Stomach (tissue), 4 donors: Measurements from ENCODE around the gene GPR152.

Experiments used
- EP300 ChIP-seq: sonication (generic); formaldehyde crosslinking; IDR thresholded peaks from one replicate; pipeline ENCODE4 v1.6.1; 2017; ENCODE audit warnings: antibody characterized with exemption
- POLR2A ChIP-seq, 4 donors: fragments of 450-650 bp; IDR thresholded peaks; one replicate each; pipeline ENCODE4 v1.6.1; 2016; ENCODE audit warnings: antibody characterized with exemption in 4 of 4, control low read depth in 2 of 4, mild to moderate bottlenecking in 1 of 4, moderate library complexity in 1 of 4
- POLR2AphosphoS5 ChIP-seq, 3 donors: sonication (generic); formaldehyde crosslinking; IDR thresholded peaks; one replicate each; pipeline ENCODE4 v1.6.1; 2016; ENCODE audit warnings: antibody characterized with exemption in 3 of 3
- TF ChIP-seq, protein P1 (sequence below), 7 experiments: fragments of 450-650 bp in 4 of 7; fragments of 200-600 bp in 3 of 7; sonication (generic) in 3 of 7; IDR thresholded peaks; one replicate each; pipeline ENCODE4 v1.5.1; 2016 to 2019; ENCODE audit warnings: antibody characterized with exemption in 7 of 7, control low read depth in 2 of 7, mild to moderate bottlenecking in 1 of 7

- TF ChIP-seq POLR2AphosphoS5 (IDR thresholded peaks at IDR 0.05) (no peak), POLR2A (IDR thresholded peaks at IDR 0.05) (no peak), EP300 (no peak)
- TF ChIP-seq, protein P1, sequence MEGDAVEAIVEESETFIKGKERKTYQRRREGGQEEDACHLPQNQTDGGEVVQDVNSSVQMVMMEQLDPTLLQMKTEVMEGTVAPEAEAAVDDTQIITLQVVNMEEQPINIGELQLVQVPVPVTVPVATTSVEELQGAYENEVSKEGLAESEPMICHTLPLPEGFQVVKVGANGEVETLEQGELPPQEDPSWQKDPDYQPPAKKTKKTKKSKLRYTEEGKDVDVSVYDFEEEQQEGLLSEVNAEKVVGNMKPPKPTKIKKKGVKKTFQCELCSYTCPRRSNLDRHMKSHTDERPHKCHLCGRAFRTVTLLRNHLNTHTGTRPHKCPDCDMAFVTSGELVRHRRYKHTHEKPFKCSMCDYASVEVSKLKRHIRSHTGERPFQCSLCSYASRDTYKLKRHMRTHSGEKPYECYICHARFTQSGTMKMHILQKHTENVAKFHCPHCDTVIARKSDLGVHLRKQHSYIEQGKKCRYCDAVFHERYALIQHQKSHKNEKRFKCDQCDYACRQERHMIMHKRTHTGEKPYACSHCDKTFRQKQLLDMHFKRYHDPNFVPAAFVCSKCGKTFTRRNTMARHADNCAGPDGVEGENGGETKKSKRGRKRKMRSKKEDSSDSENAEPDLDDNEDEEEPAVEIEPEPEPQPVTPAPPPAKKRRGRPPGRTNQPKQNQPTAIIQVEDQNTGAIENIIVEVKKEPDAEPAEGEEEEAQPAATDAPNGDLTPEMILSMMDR (IDR thresholded peaks at IDR 0.05): no peak
These were observed 23.4 kb downstream of the GPR152 start for GRCh38 chr11:67429038-67429668.
